ENCODE data around the gene GUK1. TPM values are rescaled to one million over a fixed set of nuclear protein-coding genes. Genes with fewer than 3 reads are reported as not detected.

GUK1 gene
- total and polyA plus RNA-seq, 2 donors (not counting 1 experiment from before 2014, with no cell fraction given) = 125 to 356 TPM

DNA sequence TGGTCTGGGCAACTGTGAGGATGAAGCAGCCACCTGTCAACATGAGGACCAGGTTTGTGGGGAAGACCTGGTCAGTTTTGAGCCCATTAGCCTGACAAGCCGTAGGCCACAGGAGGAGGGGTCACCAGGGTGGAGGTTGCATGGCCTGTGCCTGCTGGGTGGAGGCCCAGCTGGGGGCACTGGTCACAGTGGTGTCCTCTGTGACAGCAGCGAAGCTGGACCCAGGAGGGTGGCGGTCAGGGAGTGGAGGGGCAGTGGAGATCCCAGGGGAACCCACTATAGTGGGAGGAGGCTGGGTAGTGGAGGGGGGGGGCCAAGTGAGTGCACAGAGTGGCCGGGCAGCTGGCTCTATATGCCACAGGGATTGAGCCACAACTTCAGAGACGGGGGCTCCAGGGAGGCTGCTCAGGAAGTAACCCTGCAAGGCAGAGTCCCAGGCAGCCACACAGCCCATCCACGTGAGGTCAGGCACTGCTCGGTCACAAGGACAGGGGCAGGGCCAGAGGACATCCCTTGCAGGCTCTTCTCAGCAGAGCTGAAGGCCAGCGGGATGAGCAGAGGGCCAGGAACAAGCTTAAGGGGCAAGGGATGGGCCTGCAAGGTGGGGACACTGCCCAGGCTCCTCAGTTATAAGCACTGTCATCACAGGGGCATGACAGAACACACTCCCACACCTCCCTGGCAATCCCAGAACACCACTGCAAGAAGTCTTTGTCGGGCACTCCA is 34.6 kb upstream of the GUK1 start:
- no peak for DNase-seq
- H4K20me1 ChIP-seq (ENCODE audit: control insufficient read depth, insufficient read depth, low read length, poor library complexity, severe bottlenecking) = peaks cover 19% of the 10 kb centered on the region
- H3K9me3 ChIP-seq (ENCODE audit: control extremely low read depth in 1 of 3, control insufficient read depth in 2 of 3, insufficient read depth in 1 of 3, low read length in 2 of 3) = no peaks in the 10 kb centered on the region
- Mint-ChIP-seq H3K27ac (no peak overlapping the region), H3K9me3 (ENCODE audit: insufficient read depth) (no peaks in the 10 kb centered on the region), H3K27me3 (no peaks in the 10 kb centered on the region), H3K4me1 (peaks cover 44% of the 10 kb centered on the region), H3K4me3 (peak overlapping the region; percentile 23)
- TF ChIP-seq EZH2 (IDR thresholded peaks at IDR 0.05; ENCODE audit: borderline replicate concordance, insufficient read depth, low read depth, low read length, poor library complexity, severe bottlenecking) = no peak
- TF ChIP-seq, protein P1, sequence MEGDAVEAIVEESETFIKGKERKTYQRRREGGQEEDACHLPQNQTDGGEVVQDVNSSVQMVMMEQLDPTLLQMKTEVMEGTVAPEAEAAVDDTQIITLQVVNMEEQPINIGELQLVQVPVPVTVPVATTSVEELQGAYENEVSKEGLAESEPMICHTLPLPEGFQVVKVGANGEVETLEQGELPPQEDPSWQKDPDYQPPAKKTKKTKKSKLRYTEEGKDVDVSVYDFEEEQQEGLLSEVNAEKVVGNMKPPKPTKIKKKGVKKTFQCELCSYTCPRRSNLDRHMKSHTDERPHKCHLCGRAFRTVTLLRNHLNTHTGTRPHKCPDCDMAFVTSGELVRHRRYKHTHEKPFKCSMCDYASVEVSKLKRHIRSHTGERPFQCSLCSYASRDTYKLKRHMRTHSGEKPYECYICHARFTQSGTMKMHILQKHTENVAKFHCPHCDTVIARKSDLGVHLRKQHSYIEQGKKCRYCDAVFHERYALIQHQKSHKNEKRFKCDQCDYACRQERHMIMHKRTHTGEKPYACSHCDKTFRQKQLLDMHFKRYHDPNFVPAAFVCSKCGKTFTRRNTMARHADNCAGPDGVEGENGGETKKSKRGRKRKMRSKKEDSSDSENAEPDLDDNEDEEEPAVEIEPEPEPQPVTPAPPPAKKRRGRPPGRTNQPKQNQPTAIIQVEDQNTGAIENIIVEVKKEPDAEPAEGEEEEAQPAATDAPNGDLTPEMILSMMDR (IDR thresholded peaks at IDR 0.05) = no peak
- H3K27ac ChIP-seq (ENCODE audit: low read length in 2 of 2) = no peak overlapping the region
- H3K27me3 ChIP-seq (replicated peaks in 1 of 4; ENCODE audit: control extremely low read depth in 1 of 4, control insufficient read depth in 3 of 4, insufficient read depth in 4 of 4, low read length in 3 of 4) = no peaks in the 10 kb centered on the region
- H3K4me3 ChIP-seq (ENCODE audit: control extremely low read depth in 1 of 5, extremely low read depth in 1 of 5, insufficient read depth in 1 of 5, low read depth in 2 of 5, low read length in 4 of 5) = no peak overlapping the region
- peaks cover 0 to 21% of the 10 kb centered on the region in 2 experiments for H3K36me3 ChIP-seq (replicated peaks in 1 of 2; ENCODE audit: control extremely low read depth in 1 of 2, control insufficient read depth in 1 of 2, extremely low read depth in 1 of 2, insufficient read depth in 2 of 2, low read length in 1 of 2)
- CTCF ChIA-PET = no interaction called here
- no peak overlapping the region for H3K4me2 ChIP-seq (replicated peaks; ENCODE audit: low read depth, low read length, poor library complexity, severe bottlenecking)
- H3K9ac ChIP-seq (ENCODE audit: low read length) = no peak overlapping the region
- ATAC-seq (ENCODE audit: low read depth) = no peak
- intact Hi-C loops (cut with micrococcal nuclease) = loop anchor here (10.0 kb wide), 2 partner anchors 169 to 1399 kb away; partner anchors contain the start of gene NUP133
- POLR2A ChIA-PET = interaction anchor here (0.5 to 1.5 kb wide), 3 partner anchors 23 to 61 kb away, joined by 3 to 5 read pairs (median 3); partner anchors contain the start of gene ARF1
- H3K4me1 ChIP-seq (ENCODE audit: control insufficient read depth in 2 of 2, insufficient read depth in 2 of 2, low read length in 2 of 2) = peaks cover 34 to 48% of the 10 kb centered on the region in 2 donors
- peaks cover 37% of the 10 kb centered on the region for H3K79me2 ChIP-seq (ENCODE audit: control insufficient read depth, insufficient read depth, low read length)
- H2AFZ ChIP-seq (ENCODE audit: insufficient read depth, low read depth, low read length, poor library complexity, severe bottlenecking) = no peak overlapping the region
- 91% methylated on average over 9 of the region's 9 CpGs for WGBS (ENCODE audit: insufficient coverage)

Measured in B cell (primary cell).